ENCODE measurements around the gene ELOVL6.

DNA sequence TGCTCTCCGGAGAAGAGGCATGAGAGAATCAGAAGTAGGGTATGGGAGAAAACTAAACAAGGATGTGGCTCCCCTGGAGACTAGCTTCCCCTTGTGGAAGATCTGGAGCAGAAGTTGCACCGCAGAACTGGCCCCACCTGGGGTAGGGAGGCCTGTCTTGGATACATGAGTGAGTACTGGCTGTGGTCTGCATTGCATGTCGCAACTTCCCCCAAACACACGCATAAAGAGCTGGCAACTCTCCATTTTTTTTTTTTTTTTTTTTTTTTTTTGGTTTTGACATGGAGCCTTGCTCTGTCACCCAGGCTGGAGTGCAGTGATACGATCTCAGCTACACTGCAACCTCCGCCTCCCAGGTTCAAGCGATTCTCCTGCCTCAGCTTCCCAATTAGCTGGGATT, 165.8 kb downstream of the ELOVL6 start:
- TF ChIP-seq, protein P1, sequence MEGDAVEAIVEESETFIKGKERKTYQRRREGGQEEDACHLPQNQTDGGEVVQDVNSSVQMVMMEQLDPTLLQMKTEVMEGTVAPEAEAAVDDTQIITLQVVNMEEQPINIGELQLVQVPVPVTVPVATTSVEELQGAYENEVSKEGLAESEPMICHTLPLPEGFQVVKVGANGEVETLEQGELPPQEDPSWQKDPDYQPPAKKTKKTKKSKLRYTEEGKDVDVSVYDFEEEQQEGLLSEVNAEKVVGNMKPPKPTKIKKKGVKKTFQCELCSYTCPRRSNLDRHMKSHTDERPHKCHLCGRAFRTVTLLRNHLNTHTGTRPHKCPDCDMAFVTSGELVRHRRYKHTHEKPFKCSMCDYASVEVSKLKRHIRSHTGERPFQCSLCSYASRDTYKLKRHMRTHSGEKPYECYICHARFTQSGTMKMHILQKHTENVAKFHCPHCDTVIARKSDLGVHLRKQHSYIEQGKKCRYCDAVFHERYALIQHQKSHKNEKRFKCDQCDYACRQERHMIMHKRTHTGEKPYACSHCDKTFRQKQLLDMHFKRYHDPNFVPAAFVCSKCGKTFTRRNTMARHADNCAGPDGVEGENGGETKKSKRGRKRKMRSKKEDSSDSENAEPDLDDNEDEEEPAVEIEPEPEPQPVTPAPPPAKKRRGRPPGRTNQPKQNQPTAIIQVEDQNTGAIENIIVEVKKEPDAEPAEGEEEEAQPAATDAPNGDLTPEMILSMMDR (conservative IDR thresholded peaks at IDR 0.05; ENCODE audit: low read depth, low read length) = no peak
- TF ChIP-seq EZH2phosphoT487 (IDR thresholded peaks at IDR 0.05; ENCODE audit: borderline replicate concordance, low read length) = no peak
